Heart right ventricle (tissue), 16 donors: ENCODE data around the gene DDX31. TPM values are rescaled to one million over a fixed set of nuclear protein-coding genes. Genes with fewer than 3 reads are reported as not detected.

ENCODE experiments used
- ATAC-seq, 8 donors: fragments of 200-7000 bp; cut with Tn5 transposase; one replicate each; pipeline ENCODE4 v1.9.1; 2020; ENCODE audit warnings: mild to moderate bottlenecking in 8 of 8, moderate library complexity in 8 of 8, moderate number of reproducible peaks in 1 of 8
- DNase-seq, 2 donors: peaks; one replicate each; pipeline ENCODE4 v3.0.0-alpha.2; 2020
- H3K27ac ChIP-seq, 10 donors: fragments of 200-600 bp; sonication (generic) in 2 of 10; one replicate each; pipeline versions ENCODE4 v1.5.0 to v1.8.0; 2020 to 2022; ENCODE audit warnings: mild to moderate bottlenecking in 3 of 10
- H3K27me3 ChIP-seq, 7 donors: fragments of 200-600 bp; one replicate each; pipeline ENCODE4 v1.8.0; 2021 to 2022; ENCODE audit warnings: mild to moderate bottlenecking in 2 of 7
- H3K36me3 ChIP-seq, 9 donors: fragments of 200-600 bp; sonication (generic) in 1 of 9; one replicate each; pipeline versions ENCODE4 v1.5.0 to v1.8.0; 2020 to 2022; ENCODE audit warnings: mild to moderate bottlenecking in 2 of 9
- H3K4me1 ChIP-seq, 9 donors: fragments of 200-600 bp; sonication (generic) in 1 of 9; one replicate each; pipeline versions ENCODE4 v1.5.0 to v1.8.0; 2020 to 2022; ENCODE audit warnings: mild to moderate bottlenecking in 4 of 9
- H3K4me3 ChIP-seq, 10 donors: fragments of 200-600 bp; sonication (generic) in 2 of 10; one replicate each; pipeline versions ENCODE4 v1.5.0 to v1.8.0; 2020 to 2022; ENCODE audit warnings: mild to moderate bottlenecking in 7 of 10, moderate library complexity in 2 of 10
- H3K9me3 ChIP-seq, 11 donors: fragments of 200-600 bp in 10 of 11; sonication (generic) in 2 of 11; one replicate each; pipeline versions ENCODE4 v1.5.0 to v1.8.0; 2013 to 2022; ENCODE audit warnings: mild to moderate bottlenecking in 2 of 11, control low read depth in 1 of 11, moderate library complexity in 1 of 11
- WGBS, 2 donors: extraction: QIAGEN DNeasy Blood & Tissue Kit; methylation state at CpG; one replicate each; pipeline ENCODE4 v1.1.7; 2013; ENCODE audit warnings: inconsistent platforms in 1 of 2; 5-methylcytosine and 5-hydroxymethylcytosine counted together
- intact Hi-C, 10 donors: fragments of 100-400 bp; cut with DNase I; formaldehyde crosslinking; loops; one replicate each; pipeline versions ENCODE4 v1.11.1 to v1.14.2; 2022
- polyA plus RNA-seq, 2 donors: library from polyadenylated mRNA; stranded (reverse); fragments of 200-250 nt; gene quantifications; one replicate each; pipeline ENCODE4 v1.2.3, GENCODE V29; 2013
- total RNA-seq, 10 donors: library from RNA; stranded (reverse); fragmentation: NEBNext Ultra II Directional in 3 of 10; extraction: Animal tissue kit (Norgen Biotek cat#: 25700) in 3 of 10; gene quantifications; one replicate each; pipeline versions ENCODE4 v1.2.1 to v1.2.4, GENCODE V29; 2021 to 2023
- TF ChIP-seq, protein P1 (sequence below), 9 donors: fragments of 200-600 bp; sonication (generic) in 2 of 9; IDR thresholded peaks; one replicate each; pipeline versions ENCODE4 v1.5.0 to v1.8.0; 2021 to 2022; ENCODE audit warnings: antibody characterized with exemption in 9 of 9, mild to moderate bottlenecking in 5 of 9, moderate library complexity in 1 of 9
- donor health status: Arrhythmogenic right ventricular cardiomyopathy.
- donor health status: ischemic (EF 13 %, LVEDD 7.1; RV severe dilation, severe dysfunction).
- donor health status: healthy with polysubstance abuse.
- donor health status: DM: no; HTN: yes; CAD: no.
- donor health status: DM: no; HTN: no; CAD: no.
- donor health status: ischemic (EF 25% LVEDD 6.9; RV normal size, moderate dysfunction).
- donor health status: ischemic (EF 25% LVEDD 5.7; RV mildly dilated, moderate dysfunction).
- donor health status: healthy.
- donor health status: DM: yes; HTN: yes; CAD: no.
- donor health status: Ischemic cardiomyopathy.
- donor health status: ischemic (EF 35%, LVEDD 5.7; RV mildly dilated, moderate dysfunction).
- donor health status: nonischemic (EF 11% LVEDD 7.7; RV severe dilation, severe dysfunction).
- donor health status: DM: yes; HTN: yes; CAD: no.
- donor health status: PGD.
- donor health status: ischemic (EF 29% LVEDD 5.4; RV normal size, mild dysfunction).
- donor health status: nonischemic (EF 23%, LVEDD 6.1; RV moderate dilation, normal function).

DDX31 gene
- total and polyA plus RNA-seq, 12 donors = 4.0 to 6.4 (median 5.0) TPM

- no peaks in the 10 kb centered on the region for H3K9me3 ChIP-seq
- intact Hi-C loops = no loop called here
- peaks cover 0 to 93% (median 46%) of the 10 kb centered on the region in 9 donors for H3K36me3 ChIP-seq
- H3K27me3 ChIP-seq = no peaks in the 10 kb centered on the region
- H3K4me1 ChIP-seq = no peaks in the 10 kb centered on the region
- TF ChIP-seq, protein P1, sequence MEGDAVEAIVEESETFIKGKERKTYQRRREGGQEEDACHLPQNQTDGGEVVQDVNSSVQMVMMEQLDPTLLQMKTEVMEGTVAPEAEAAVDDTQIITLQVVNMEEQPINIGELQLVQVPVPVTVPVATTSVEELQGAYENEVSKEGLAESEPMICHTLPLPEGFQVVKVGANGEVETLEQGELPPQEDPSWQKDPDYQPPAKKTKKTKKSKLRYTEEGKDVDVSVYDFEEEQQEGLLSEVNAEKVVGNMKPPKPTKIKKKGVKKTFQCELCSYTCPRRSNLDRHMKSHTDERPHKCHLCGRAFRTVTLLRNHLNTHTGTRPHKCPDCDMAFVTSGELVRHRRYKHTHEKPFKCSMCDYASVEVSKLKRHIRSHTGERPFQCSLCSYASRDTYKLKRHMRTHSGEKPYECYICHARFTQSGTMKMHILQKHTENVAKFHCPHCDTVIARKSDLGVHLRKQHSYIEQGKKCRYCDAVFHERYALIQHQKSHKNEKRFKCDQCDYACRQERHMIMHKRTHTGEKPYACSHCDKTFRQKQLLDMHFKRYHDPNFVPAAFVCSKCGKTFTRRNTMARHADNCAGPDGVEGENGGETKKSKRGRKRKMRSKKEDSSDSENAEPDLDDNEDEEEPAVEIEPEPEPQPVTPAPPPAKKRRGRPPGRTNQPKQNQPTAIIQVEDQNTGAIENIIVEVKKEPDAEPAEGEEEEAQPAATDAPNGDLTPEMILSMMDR (IDR thresholded peaks at IDR 0.05) = no peak
- H3K4me3 ChIP-seq = no peak overlapping the region
- H3K27ac ChIP-seq = no peak overlapping the region
- 86 to 89% methylated on average over 2 of the region's 2 CpGs for WGBS, 2 donors
- DNase-seq = no peak
- no peak for ATAC-seq
Measured at GRCh38 chr9:132615774-132616173, 54.0 kb downstream of the DDX31 start.

DNA sequence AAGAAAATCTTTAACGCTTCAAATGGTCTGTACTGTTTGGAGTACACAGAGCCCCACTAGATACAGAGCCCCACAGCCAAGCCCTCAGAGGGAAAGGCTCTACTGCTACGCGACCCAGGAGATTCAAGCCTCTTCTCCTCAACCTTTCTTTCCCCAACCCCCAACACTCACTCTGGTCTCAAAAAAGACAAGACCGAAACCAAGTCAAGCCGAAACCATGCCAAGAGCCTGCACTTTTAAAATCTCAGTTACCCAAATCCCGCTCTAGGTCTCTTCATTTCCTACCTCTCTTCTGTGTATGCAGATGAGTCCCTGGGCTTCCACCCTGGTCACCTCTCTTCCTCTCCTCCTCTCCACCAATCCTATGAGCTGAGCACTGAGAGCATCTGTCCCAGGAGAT is 55.5 kb downstream of the DDX31 start:
- no peak for DNase-seq
- H3K27me3 ChIP-seq = no peaks in the 10 kb centered on the region

DNA sequence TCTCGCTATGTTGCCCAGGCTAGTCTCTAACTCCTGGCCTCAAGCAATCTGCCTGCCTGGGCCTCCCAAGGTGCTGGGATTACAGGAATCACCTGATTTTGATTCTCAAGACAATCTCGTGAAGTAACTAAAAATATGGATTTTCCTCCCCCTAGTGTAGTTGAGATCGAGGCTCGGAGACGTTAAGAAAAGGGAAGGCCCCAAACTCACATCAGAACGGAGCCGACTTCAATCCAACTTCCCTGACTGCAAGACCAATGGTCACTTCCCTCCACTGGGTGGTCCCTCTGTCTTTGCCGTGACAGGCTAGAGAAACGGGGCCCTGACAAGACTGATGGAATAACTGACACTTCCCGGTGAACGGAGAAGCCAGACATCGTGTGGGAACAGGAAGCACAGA is 59.1 kb downstream of the DDX31 start:
- TF ChIP-seq, protein P1 (IDR thresholded peaks at IDR 0.05) = no peak
- Histone ChIP-seq H3K27ac (no peak overlapping the region), H3K27me3 (no peaks in the 10 kb centered on the region), H3K36me3 (peaks cover 0 to 98% (median 29%) of the 10 kb centered on the region in 9 donors), H3K4me1 (no peaks in the 10 kb centered on the region), H3K4me3 (no peak overlapping the region), H3K9me3 (no peaks in the 10 kb centered on the region)
- ATAC-seq (no peak), DNase-seq (no peak)
- 86 to 87% methylated on average over 12 of the region's 12 CpGs for WGBS, 2 donors
- intact Hi-C loops = no loop called here

More for the DNA sequence above, 55.5 kb downstream of the DDX31 start:
- no peaks in the 10 kb centered on the region for H3K4me1 ChIP-seq
- H3K27ac ChIP-seq = no peak overlapping the region
- no peak overlapping the region for H3K4me3 ChIP-seq
- no peaks in the 10 kb centered on the region for H3K9me3 ChIP-seq
- peaks cover 0 to 98% (median 46%) of the 10 kb centered on the region in 9 donors for H3K36me3 ChIP-seq
- 80 to 82% methylated on average over 6 of the region's 6 CpGs for WGBS, 2 donors
- intact Hi-C loops = no loop called here
- TF ChIP-seq, protein P1 (IDR thresholded peaks at IDR 0.05) = no peak
- no peak for ATAC-seq

DNA sequence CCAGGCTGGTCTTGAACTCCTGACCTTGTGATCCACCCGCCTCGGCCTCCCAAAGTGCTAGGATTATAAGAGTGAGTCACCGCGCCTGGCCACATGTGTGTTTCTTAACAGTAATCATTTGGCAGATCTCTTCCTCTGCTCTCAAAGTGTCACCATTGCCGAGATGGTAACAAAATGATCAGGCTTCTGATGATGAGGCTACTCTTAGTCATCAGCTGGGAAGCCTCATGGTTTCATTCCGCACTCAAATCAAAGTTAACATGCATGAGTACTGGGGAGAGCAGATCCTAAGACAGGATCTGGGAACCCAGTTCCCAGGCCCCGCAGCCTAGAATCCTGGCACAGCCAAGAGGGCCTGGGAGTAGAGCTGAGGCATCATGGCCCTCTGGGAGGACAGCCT is 60.0 kb downstream of the DDX31 start:
- intact Hi-C loops = no loop called here
- no peak overlapping the region for H3K27ac ChIP-seq
- no peaks in the 10 kb centered on the region for H3K9me3 ChIP-seq
- ATAC-seq (no peak), DNase-seq (no peak)
- H3K36me3 ChIP-seq = peaks cover 0 to 98% (median 20%) of the 10 kb centered on the region in 9 donors
- H3K4me3 ChIP-seq = no peak overlapping the region
- H3K27me3 ChIP-seq = no peaks in the 10 kb centered on the region
- no peaks in the 10 kb centered on the region for H3K4me1 ChIP-seq
- TF ChIP-seq, protein P1 (IDR thresholded peaks at IDR 0.05) = no peak
- WGBS, 2 donors = 87 to 98% methylated on average over 7 of the region's 7 CpGs
